ENCODE data around the gene DDN.

DDN gene

DNA sequence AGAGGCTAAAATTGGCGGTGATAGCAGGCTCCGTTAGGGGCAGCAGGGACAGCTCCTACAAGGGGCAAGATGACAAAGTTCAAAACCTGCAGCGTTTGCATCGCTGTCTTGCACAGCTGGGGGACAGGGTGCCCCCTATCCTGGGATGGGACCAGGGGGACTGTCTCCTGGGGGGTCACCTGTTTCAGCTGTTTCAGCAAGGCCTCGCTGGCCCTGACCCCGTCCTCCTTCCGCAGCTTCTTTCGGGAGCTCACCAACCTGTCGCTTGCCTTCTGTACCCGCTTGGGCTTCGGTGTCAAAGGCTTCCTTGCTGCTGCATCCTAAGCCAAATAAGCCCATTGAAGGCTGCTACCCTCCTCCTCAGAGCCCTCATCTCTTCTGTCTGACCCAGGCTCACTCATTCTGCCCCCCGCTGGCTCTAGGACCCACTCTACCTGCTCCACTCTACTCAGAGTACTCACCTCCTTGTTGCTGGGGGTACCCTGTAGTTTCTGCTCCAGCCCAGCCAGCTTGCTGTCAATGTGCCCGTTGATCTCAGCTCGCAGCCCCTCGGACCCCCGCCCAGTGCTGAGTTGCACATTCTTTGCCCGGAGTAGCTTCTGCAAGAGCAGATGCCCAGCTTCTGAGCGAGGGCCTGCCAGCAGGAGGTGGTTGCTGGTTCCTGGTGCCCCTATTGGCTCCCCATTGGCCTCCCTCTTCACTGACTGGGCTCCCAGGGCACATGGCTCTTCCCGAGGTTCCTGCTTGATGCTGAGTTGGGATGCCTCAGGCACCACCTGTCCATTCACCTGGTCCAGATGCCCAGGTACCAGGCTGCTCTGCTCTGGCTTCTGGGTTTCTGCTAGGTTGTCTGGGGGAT is 31.8 kb upstream of the DDN start:
- no peak for DNase-seq

GRCh38 chr12:49030119-49030518 is 30.9 kb upstream of the DDN start:
- no peak for DNase-seq

GRCh38 chr12:49028666-49029275 is 29.6 kb upstream of the DDN start:
- no peak for DNase-seq

GRCh38 chr12:49027846-49028555 is 28.8 kb upstream of the DDN start:
- no peak for DNase-seq

GRCh38 chr12:49026678-49027480 is 27.7 kb upstream of the DDN start:
- no peak for DNase-seq

DNA sequence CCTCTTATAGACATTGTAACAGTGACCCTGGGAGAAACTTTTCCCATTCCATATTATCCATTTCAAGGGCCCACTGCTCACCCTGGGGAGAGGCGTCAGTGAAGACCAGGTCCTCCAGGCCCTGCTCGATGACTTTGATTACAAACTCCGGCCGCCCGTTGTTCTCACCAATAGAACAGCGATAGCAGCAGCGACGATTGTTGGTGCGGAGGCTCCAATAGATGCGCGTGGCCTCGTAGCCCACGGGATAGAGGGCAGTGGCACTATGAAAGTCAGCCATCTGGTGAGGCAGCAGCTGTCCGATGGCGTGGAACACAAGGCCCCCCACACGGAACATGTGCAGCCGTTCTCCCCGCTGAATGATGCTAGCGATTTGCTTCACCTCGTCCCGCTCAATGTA is 26.9 kb upstream of the DDN start:
- no peak for DNase-seq

DNA sequence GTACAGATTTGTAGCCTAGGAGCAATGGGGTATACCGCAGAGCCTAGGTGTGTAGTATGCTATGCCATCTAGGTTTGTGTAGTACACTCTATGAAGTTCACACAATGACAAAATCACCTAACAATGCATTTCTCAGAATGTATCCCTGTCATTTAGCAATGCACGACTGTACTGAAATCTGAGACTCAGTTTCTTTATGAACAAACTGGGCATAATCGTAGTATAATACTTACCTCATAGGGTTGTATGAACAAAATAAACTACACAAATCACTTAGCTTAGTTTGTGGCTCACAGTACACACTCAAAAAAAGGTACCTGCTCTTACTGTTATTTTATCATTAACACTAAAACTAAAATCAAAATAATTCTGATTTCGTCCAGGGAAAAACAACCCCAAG is 26.3 kb upstream of the DDN start:
- DNase-seq, result no peak

DNA sequence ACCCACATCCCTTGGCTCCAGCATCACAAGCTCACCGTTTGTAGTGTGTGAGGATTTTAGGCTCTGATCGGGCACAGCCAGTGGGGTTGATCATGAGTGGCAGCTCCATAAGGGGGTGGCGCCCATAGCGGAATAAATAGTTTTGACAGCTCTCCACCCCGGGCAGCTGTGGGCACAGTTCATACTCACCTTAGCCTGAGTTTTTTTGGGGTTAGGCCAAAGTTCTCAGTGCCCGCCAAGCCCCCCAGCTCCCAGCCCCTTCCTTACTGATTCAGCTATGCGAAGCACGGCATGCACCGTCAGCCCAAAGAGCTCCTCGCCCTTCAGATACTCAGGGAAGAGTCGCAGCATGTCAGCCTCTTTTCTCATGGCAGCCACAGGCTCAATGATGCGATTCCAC is 25.4 kb upstream of the DDN start:
- no peak for DNase-seq

GRCh38 chr12:49023812-49024211 is 24.6 kb upstream of the DDN start:
- no peak for DNase-seq

DNA sequence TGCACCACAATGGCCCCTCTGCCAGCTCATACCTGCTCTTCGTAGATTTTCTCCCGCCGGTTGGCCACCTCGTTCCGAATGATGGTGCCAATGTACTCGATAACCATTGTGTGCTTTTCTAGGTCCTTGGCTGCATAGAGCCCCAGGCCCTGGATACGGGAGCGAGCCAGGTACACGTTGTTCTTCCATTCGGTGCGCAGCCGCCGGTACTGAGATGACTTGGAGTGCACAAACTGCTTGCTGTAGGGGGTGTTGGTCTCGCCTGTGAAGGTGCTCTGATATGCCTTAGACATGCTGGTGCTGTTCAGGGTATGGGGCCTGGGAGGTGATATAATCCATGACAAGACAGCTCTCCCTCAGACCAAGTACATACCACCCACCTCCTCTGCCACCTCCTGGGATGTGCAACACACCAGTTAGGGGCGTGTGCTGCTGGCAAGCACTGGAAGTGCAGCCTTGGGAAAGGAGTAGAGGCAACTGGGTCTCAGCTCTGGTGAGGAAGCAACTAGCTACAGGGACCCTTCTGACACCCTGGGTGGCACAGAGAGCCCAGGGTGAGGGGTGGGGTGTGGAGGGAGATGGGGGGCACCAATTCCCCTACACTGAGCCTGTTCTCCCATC is 23.5 kb upstream of the DDN start:
- DNase-seq, result no peak

DNA sequence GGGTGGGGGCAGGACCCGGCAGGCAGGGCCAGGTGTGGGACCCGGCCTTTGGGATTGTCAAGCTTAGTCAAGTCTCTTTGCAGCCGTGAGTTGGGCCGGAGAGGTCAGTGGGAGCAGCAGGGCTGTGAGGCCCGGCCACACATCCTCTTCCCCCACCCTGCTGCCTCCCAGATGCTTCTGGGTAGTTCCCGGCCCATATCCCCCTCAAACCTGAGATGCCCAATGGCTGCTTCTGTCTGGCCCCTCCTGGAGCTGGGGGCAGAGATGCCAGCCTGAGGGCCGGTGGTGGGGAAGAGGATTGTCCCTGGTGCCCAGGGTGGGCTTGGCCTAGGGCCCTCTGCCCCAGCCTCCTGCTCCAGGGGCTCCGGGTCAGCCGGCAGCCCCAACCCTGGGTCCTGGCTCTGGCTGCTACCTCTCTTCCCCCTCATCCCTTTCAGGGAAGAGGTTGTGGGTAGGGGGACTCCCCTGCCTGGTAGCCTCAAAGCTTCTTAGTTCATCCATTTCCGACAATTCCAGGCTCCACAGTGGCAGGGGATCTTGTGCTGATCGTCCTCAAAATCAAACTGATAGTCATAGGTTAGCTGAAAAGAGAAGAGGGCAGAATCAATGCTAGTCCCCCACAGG is 22.2 kb upstream of the DDN start:
- no peak for DNase-seq

GRCh38 chr12:49020441-49020840 is 21.3 kb upstream of the DDN start:
- no peak for DNase-seq

- DNase-seq, result no peak
These were observed 20.5 kb upstream of the DDN start for GRCh38 chr12:49019443-49020324.

GRCh38 chr12:49019120-49019430 is 19.9 kb upstream of the DDN start:
- no peak for DNase-seq

GRCh38 chr12:49018261-49019119 is 19.3 kb upstream of the DDN start, which contains the start of gene PRKAG1:
Gene PRKAG1 (minus strand): TSS chr12:49018776. CDS start chr12:49018740, 36 bp downstream.
- peak; percentile 96 for DNase-seq

DNA sequence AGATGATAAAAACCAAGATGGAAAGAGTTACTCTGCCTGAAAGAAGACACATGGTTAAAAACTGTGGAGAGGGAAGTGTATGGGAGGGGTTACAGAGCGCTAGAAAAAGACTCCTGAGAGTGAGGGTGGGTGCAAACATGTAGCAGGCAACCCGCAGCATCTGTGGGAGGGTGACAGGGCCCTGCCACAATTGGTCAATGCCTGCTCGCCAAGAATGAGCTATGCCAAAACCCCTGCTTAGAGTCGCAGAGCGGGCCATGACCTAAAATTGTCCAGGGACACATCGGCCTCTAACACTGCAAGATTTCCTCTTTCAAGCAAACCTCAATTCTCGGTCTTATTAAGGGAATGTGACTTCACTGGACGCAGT is 18.7 kb upstream of the DDN start:
- no peak for DNase-seq

GRCh38 chr12:49015196-49015595 is 16.0 kb upstream of the DDN start:
- DNase-seq, result no peak

DNA sequence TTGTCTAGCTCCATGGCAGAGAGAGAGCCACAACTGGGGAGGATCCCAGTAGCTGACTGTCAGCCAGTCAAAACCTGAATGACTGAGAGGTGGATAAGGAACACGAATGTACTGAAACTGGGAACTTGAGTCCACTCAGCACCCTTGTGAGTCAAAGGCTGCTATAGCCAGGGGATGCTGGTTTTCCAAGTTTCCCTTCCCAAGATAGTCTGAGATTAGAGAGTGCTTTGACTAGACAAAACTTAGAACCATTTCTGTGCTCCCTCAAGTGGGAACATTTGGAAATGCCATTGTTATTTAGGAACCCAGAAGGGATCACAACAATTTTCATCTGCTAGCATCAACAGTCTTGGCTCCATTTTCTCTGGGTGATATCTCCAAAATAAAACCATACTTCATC is 15.4 kb upstream of the DDN start:
- no peak for DNase-seq

- no peak for DNase-seq
These were observed 14.3 kb upstream of the DDN start for GRCh38 chr12:49013428-49013827.

- no peak for DNase-seq
These were observed 13.6 kb upstream of the DDN start for GRCh38 chr12:49012739-49013138.

Data from DMS79 (cell line).